OCI-LY1 (cell line): Measurements from ENCODE around the gene SEPTIN2.
A peak's percentile ranks its signal among the peaks of the same experiment; 100 is the strongest.
"Not testable (repeated sequence)": the region's sequence is repeated elsewhere in the genome, so short reads cannot be mapped to it uniquely, and the experiment has no call there.

ENCODE experiments used
- H2AFZ ChIP-seq: fragments of 200-600 bp; sonication (generic), shearing (Covaris generic); 2 replicates; pipeline ENCODE4 v1.6.0; 2014; ENCODE audit warnings: antibody characterized with exemption, mild to moderate bottlenecking, low read length
- H3F3A ChIP-seq: fragments of 200-600 bp; sonication (generic), shearing (Covaris generic); 2 replicates; pipeline ENCODE4 v1.6.0; 2014; ENCODE audit warnings: mild to moderate bottlenecking, antibody characterized with exemption, low read length, moderate library complexity; ENCODE audit not compliant: insufficient read depth
- H3K27ac ChIP-seq: fragments of 200-600 bp; sonication (generic); 2 replicates; pipeline ENCODE4 v1.5.1; 2014; ENCODE audit warnings: low read length, mixed run types, mild to moderate bottlenecking, low read depth; ENCODE audit not compliant: poor library complexity, severe bottlenecking
- H3K27me3 ChIP-seq: fragments of 200-600 bp; sonication (generic); 2 replicates; pipeline ENCODE4 v1.6.0; 2014; ENCODE audit warnings: antibody characterized with exemption, mild to moderate bottlenecking, low read length, moderate library complexity; ENCODE audit not compliant: insufficient read depth
- H3K36me3 ChIP-seq: fragments of 200-600 bp; sonication (generic); 2 replicates; pipeline ENCODE4 v1.6.1; 2014; ENCODE audit warnings: mild to moderate bottlenecking, antibody characterized with exemption, low read length, moderate library complexity, mixed read lengths; ENCODE audit not compliant: insufficient read depth
- H3K4me1 ChIP-seq: fragments of 200-600 bp; sonication (generic); 2 replicates; pipeline ENCODE4 v1.5.1; 2014; ENCODE audit warnings: mild to moderate bottlenecking, low read length, moderate library complexity; ENCODE audit not compliant: insufficient read depth, severe bottlenecking
- H3K4me2 ChIP-seq: fragments of 200-600 bp; sonication (generic), shearing (Covaris generic); 2 replicates; pipeline ENCODE4 v1.6.1; 2014; ENCODE audit warnings: low read length
- H3K4me3 ChIP-seq: fragments of 200-600 bp; sonication (generic); 2 replicates; pipeline ENCODE4 v1.5.1; 2014; ENCODE audit warnings: low read length, low read depth, mild to moderate bottlenecking, mixed read lengths; ENCODE audit not compliant: poor library complexity, severe bottlenecking
- H3K79me2 ChIP-seq: fragments of 200-600 bp; shearing (Covaris generic); 2 replicates; pipeline ENCODE4 v1.6.1; 2016; ENCODE audit warnings: mixed run types, low read length, mixed read lengths; ENCODE audit not compliant: insufficient read depth
- H3K9ac ChIP-seq: fragments of 200-600 bp; sonication (generic), shearing (Covaris generic); 2 replicates; pipeline ENCODE4 v1.6.1; 2014; ENCODE audit warnings: mild to moderate bottlenecking, low read length, mixed read lengths
- H3K9me2 ChIP-seq: fragments of 200-600 bp; sonication (generic), shearing (Covaris generic); 2 replicates; pipeline ENCODE4 v1.6.1; 2014; ENCODE audit warnings: low read depth, mild to moderate bottlenecking, low read length, mixed read lengths
- H3K9me3 ChIP-seq: fragments of 200-600 bp; shearing (Covaris generic); 2 replicates; pipeline ENCODE4 v1.6.1; 2014; ENCODE audit warnings: low read length, mixed read lengths
- H4K20me1 ChIP-seq: fragments of 200-600 bp; sonication (generic), shearing (Covaris generic); 2 replicates; pipeline ENCODE4 v1.6.0; 2016; ENCODE audit warnings: mild to moderate bottlenecking, low read length; ENCODE audit not compliant: insufficient read depth
- EZH2 ChIP-seq: fragments of 200-600 bp; sonication (generic), shearing (Covaris generic); IDR thresholded peaks from 2 replicates; pipeline ENCODE4 v1.8.0; 2017; ENCODE audit warnings: borderline replicate concordance, mixed run types, mild to moderate bottlenecking, antibody characterized with exemption, low read length, moderate library complexity, mixed read lengths
- TF ChIP-seq, protein P1 (sequence below): fragments of 200-600 bp; sonication (generic), shearing (Covaris generic); IDR thresholded peaks from 2 replicates; pipeline ENCODE4 v1.5.1; 2017; ENCODE audit warnings: mild to moderate bottlenecking, antibody characterized with exemption, low read length, moderate library complexity, mixed read lengths

Gene SEPTIN2

DNA sequence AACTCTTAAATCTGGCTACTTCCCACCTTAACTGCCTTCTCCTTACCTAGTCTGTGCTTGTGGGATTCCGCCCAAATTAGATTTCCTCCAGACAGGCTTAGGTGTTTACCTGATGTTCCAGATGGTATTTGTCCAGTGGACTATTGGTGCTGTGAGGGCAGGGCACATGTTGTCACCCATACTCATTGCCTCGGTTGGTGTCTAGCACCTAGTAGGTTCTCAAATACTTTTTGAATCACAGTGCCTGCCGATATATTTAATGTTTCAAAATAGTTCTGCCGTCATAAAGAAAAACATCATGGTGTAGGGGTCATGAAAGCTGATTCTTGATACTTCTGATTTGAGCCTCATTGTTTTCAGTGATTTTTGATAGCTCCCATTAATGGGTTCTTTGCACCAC is 1.1 kb downstream of the SEPTIN2 start:
- H3K9me3 ChIP-seq: no peaks in the 10 kb centered on the region
- no peaks in the 10 kb centered on the region for H3K27me3 ChIP-seq
- H3K9me2 ChIP-seq: no peaks in the 10 kb centered on the region
- no peak overlapping the region for H2AFZ ChIP-seq
- TF ChIP-seq EZH2: no peak
- TF ChIP-seq, protein P1, sequence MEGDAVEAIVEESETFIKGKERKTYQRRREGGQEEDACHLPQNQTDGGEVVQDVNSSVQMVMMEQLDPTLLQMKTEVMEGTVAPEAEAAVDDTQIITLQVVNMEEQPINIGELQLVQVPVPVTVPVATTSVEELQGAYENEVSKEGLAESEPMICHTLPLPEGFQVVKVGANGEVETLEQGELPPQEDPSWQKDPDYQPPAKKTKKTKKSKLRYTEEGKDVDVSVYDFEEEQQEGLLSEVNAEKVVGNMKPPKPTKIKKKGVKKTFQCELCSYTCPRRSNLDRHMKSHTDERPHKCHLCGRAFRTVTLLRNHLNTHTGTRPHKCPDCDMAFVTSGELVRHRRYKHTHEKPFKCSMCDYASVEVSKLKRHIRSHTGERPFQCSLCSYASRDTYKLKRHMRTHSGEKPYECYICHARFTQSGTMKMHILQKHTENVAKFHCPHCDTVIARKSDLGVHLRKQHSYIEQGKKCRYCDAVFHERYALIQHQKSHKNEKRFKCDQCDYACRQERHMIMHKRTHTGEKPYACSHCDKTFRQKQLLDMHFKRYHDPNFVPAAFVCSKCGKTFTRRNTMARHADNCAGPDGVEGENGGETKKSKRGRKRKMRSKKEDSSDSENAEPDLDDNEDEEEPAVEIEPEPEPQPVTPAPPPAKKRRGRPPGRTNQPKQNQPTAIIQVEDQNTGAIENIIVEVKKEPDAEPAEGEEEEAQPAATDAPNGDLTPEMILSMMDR: no peak
- H3K27ac ChIP-seq: peak overlapping the region; percentile 81
- H3K4me1 ChIP-seq: peaks cover 64% of the 10 kb centered on the region
- H3K36me3 ChIP-seq: peaks cover 26% of the 10 kb centered on the region; the same call in 1 of the 2 replicates
- H3F3A ChIP-seq: no peaks in the 10 kb centered on the region
- peak overlapping the region; percentile 82 for H3K4me3 ChIP-seq
- peak overlapping the region; percentile 97 for H3K9ac ChIP-seq
- no peaks in the 10 kb centered on the region for H4K20me1 ChIP-seq
- H3K79me2 ChIP-seq: peaks cover 58% of the 10 kb centered on the region
- H3K4me2 ChIP-seq: peak overlapping the region; percentile 89

DNA sequence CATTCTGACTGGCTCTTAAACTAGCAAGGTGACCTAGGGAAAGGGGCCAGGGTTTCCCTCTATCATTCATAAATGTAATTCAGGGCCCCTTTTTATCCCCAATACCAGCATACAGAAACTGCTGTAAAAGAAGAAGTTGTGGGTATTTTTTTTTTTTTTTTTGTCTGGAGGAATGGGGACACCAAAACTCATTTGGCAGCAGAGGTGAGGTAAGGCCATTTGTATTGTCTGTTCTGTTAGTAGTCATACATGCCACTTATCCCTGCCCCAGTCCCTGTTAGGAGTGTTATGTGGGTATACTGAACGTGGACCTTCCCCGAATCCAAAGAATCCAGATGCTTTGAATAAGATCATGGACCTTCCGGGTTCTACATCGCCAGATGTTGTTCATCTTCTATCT is 1.7 kb downstream of the SEPTIN2 start:
- H3K4me3 ChIP-seq: peak overlapping the region; percentile 82
- peak overlapping the region; percentile 81 for H3K27ac ChIP-seq
- H3K4me2 ChIP-seq: peak overlapping the region; percentile 89
- H3K27me3 ChIP-seq: no peaks in the 10 kb centered on the region
- peaks cover 67% of the 10 kb centered on the region for H3K4me1 ChIP-seq
- peaks cover 64% of the 10 kb centered on the region for H3K79me2 ChIP-seq
- peak overlapping the region; percentile 97 for H3K9ac ChIP-seq
- no peaks in the 10 kb centered on the region for H4K20me1 ChIP-seq
- no peaks in the 10 kb centered on the region for H3K9me3 ChIP-seq
- H2AFZ ChIP-seq: no peak overlapping the region
- H3K36me3 ChIP-seq: peaks cover 26% of the 10 kb centered on the region; the same call in 1 of the 2 replicates
- TF ChIP-seq EZH2: no peak
- TF ChIP-seq, protein P1: no peak
- no peaks in the 10 kb centered on the region for H3K9me2 ChIP-seq
- no peaks in the 10 kb centered on the region for H3F3A ChIP-seq

DNA sequence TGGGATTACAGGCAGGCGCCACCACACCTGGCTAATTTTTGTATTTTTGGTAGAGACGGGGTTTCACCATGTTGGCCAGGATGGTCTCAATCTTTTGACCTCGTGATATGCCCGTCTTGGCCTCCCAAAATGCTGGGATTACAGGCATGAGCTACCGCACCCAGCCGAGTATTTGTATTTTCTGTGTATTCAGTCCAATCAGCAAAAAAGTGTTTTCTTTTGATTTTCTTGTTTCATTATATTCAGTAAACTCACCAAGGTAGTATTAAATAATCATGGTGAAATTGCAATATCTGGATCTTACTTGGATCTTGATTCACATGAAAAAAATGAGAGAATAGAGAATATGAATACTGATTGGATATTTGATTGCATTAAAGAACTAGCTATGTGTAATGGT is 3.1 kb downstream of the SEPTIN2 start:
- H3K27ac ChIP-seq, H3K9me3 ChIP-seq, H3K27me3 ChIP-seq, H4K20me1 ChIP-seq, H3F3A ChIP-seq, H3K9me2 ChIP-seq, H2AFZ ChIP-seq: not testable (repeated sequence)
- Histone ChIP-seq H3K4me1 (peaks cover 78% of the 10 kb centered on the region), H3K9ac (peak overlapping the region; percentile 23; the same call in 1 of the 2 replicates), H3K4me2 (peak overlapping the region; percentile 89), H3K79me2 (peaks cover 78% of the 10 kb centered on the region), H3K36me3 (peaks cover 34% of the 10 kb centered on the region; the same call in 1 of the 2 replicates), H3K4me3 (peak overlapping the region; percentile 82)

- Histone ChIP-seq H3K4me1 (peaks cover 86% of the 10 kb centered on the region), H3K9me3 (no peaks in the 10 kb centered on the region), H3K9me2 (no peaks in the 10 kb centered on the region), H3K9ac (no peak overlapping the region; the same call in 1 of the 2 replicates), H3K36me3 (peaks cover 50% of the 10 kb centered on the region), H2AFZ (no peak overlapping the region), H3K27ac (no peak overlapping the region), H4K20me1 (no peaks in the 10 kb centered on the region), H3K4me3 (no peak overlapping the region), H3K27me3 (no peaks in the 10 kb centered on the region), H3K4me2 (peak overlapping the region; percentile 89; the same call in 1 of the 2 replicates), H3K79me2 (peaks cover 94% of the 10 kb centered on the region), H3F3A (no peaks in the 10 kb centered on the region; the same call in 1 of the 2 replicates)
- TF ChIP-seq EZH2: no peak
- TF ChIP-seq, protein P1: no peak
Measured at GRCh38 chr2:241320394-241320793, 4.7 kb downstream of the SEPTIN2 start.
